ENCODE results near the gene GZMH. TPM values are rescaled to one million over a fixed set of nuclear protein-coding genes. Genes with fewer than 3 reads are reported as not detected.

Gene GZMH
- total RNA-seq, 1 experiment from 2014 or later, result not detected

GRCh38 chr14:24631749-24632335 lies 22.4 kb upstream of the GZMH start:
- no peaks in the 10 kb centered on the region for H4K20me1 ChIP-seq (ENCODE audit: insufficient read depth, low read depth, low read length)
- H3K9ac ChIP-seq (ENCODE audit: low read length), result no peak overlapping the region
- H3K27ac ChIP-seq (ENCODE audit: low read length), result no peak overlapping the region
- H3K9me3 ChIP-seq (ENCODE audit: low read length), result no peaks in the 10 kb centered on the region
- H3K4me1 ChIP-seq (ENCODE audit: low read length), result no peaks in the 10 kb centered on the region
- no peaks in the 10 kb centered on the region for H3K79me2 ChIP-seq (ENCODE audit: low read length)
- H3K36me3 ChIP-seq (ENCODE audit: insufficient read depth, low read length), result no peaks in the 10 kb centered on the region
- H3K9me2 ChIP-seq (replicated peaks; ENCODE audit: insufficient read depth, low read length), result no peaks in the 10 kb centered on the region
- no peaks in the 10 kb centered on the region for H3K27me3 ChIP-seq (ENCODE audit: low read length)
- H3K4me3 ChIP-seq (ENCODE audit: low read length), result no peak overlapping the region
- DNase-seq, result no peak
- H2AFZ ChIP-seq (ENCODE audit: low read length), result no peak overlapping the region
- H3K4me2 ChIP-seq (ENCODE audit: low read depth, low read length, poor library complexity, severe bottlenecking), result no peak overlapping the region

DNA sequence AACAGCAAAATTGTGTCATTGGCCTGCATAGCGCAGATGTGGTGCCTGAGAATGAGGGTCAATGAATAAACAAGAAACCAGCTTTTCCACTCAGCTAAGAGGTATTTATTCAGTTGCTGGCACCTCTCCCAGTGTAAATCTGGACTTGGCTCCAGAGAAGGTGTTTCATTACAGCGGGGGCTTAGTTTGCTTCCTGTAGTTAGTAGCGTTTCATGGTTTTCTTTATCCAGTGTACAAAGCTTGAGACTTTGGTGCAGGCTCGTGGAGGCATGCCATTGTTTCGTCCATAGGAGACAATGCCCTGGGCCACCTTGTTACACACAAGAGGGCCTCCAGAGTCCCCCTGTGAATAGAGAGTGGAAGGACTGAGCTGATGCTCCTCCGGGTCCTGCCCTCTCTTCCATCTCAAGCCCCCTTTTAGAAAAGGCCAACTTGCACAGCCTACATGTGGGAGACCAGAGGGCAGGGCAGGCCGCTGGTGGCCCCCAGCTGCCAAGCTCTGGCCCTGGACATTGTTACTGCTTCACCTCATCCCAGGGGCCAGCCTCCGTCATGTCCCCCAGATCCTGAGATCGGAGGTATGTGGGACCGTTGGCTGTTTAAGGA lies 21.5 kb upstream of the GZMH start:
- no peaks in the 10 kb centered on the region for H3K9me3 ChIP-seq (ENCODE audit: low read length)
- H3K4me2 ChIP-seq (ENCODE audit: low read depth, low read length, poor library complexity, severe bottlenecking), result no peak overlapping the region
- H3K9ac ChIP-seq (ENCODE audit: low read length), result no peak overlapping the region
- no peaks in the 10 kb centered on the region for H3K27me3 ChIP-seq (ENCODE audit: low read length)
- H3K27ac ChIP-seq (ENCODE audit: low read length), result no peak overlapping the region
- no peaks in the 10 kb centered on the region for H3K9me2 ChIP-seq (replicated peaks; ENCODE audit: insufficient read depth, low read length)
- H3K79me2 ChIP-seq (ENCODE audit: low read length), result no peaks in the 10 kb centered on the region
- H4K20me1 ChIP-seq (ENCODE audit: insufficient read depth, low read depth, low read length), result no peaks in the 10 kb centered on the region
- H3K4me3 ChIP-seq (ENCODE audit: low read length), result no peak overlapping the region
- no peaks in the 10 kb centered on the region for H3K36me3 ChIP-seq (ENCODE audit: insufficient read depth, low read length)
- H2AFZ ChIP-seq (ENCODE audit: low read length), result no peak overlapping the region
- DNase-seq, result no peak
- H3K4me1 ChIP-seq (ENCODE audit: low read length), result no peaks in the 10 kb centered on the region

DNA sequence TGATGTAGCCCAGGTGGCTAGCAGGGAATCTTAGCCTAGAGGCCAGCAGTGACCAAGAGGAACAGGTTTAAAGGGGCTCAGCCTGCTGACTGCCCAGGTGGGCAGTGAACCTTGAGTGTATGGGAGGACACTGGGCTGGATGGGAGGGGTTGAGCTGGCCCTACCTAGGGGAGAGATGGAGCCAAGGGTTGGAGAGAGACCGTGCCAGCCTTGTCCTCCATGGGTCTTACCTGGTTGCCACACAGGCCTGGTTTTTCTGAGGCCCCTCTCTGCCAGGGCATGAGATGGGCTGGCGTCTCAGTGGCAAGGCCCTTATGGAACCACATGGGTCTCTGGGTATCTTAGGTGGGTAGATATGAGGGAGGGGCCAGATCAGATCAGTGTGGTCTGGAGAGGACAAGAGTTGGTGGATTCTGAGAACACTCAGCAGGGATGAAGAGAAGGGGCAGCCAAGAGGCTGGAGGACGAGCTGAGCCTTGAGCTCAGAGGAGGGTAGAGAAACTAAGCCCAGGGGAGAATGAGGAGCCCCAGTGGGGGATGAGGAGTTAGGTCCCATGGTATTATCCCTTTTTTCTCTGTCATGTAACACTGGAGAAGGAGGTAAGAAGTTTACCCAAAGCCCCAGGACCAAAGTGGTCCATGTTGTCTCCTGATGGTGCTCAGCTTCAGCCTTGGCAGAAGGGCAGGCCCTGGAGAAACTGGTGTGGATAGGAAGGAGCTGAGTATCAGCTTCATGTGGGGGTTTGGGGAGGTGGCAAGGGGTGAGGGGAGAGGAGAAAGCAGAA lies 20.8 kb upstream of the GZMH start:
- no peak for DNase-seq
- Histone ChIP-seq H3K9me3 (ENCODE audit: low read length) (no peaks in the 10 kb centered on the region), H3K9ac (ENCODE audit: low read length) (no peak overlapping the region), H2AFZ (ENCODE audit: low read length) (no peak overlapping the region), H3K79me2 (ENCODE audit: low read length) (no peaks in the 10 kb centered on the region), H3K27ac (ENCODE audit: low read length) (no peak overlapping the region), H3K27me3 (ENCODE audit: low read length) (no peaks in the 10 kb centered on the region), H4K20me1 (ENCODE audit: insufficient read depth, low read depth, low read length) (no peaks in the 10 kb centered on the region), H3K36me3 (ENCODE audit: insufficient read depth, low read length) (no peaks in the 10 kb centered on the region), H3K4me1 (ENCODE audit: low read length) (no peaks in the 10 kb centered on the region), H3K4me3 (ENCODE audit: low read length) (no peak overlapping the region), H3K9me2 (replicated peaks; ENCODE audit: insufficient read depth, low read length) (no peaks in the 10 kb centered on the region), H3K4me2 (ENCODE audit: low read depth, low read length, poor library complexity, severe bottlenecking) (no peak overlapping the region)

GRCh38 chr14:24629521-24629920 lies 20.0 kb upstream of the GZMH start:
- Histone ChIP-seq H3K9me3 (ENCODE audit: low read length) (no peaks in the 10 kb centered on the region), H3K4me1 (ENCODE audit: low read length) (no peaks in the 10 kb centered on the region), H3K79me2 (ENCODE audit: low read length) (no peaks in the 10 kb centered on the region), H3K4me2 (ENCODE audit: low read depth, low read length, poor library complexity, severe bottlenecking) (no peak overlapping the region), H3K36me3 (ENCODE audit: insufficient read depth, low read length) (no peaks in the 10 kb centered on the region), H3K9ac (ENCODE audit: low read length) (no peak overlapping the region), H3K9me2 (replicated peaks; ENCODE audit: insufficient read depth, low read length) (no peaks in the 10 kb centered on the region), H4K20me1 (ENCODE audit: insufficient read depth, low read depth, low read length) (no peaks in the 10 kb centered on the region), H3K27ac (ENCODE audit: low read length) (no peak overlapping the region), H2AFZ (ENCODE audit: low read length) (no peak overlapping the region), H3K27me3 (ENCODE audit: low read length) (no peaks in the 10 kb centered on the region), H3K4me3 (ENCODE audit: low read length) (no peak overlapping the region)
- no peak for DNase-seq

- H3K9ac ChIP-seq (ENCODE audit: low read length), result no peak overlapping the region
- no peak overlapping the region for H3K4me3 ChIP-seq (ENCODE audit: low read length)
- H3K9me2 ChIP-seq (replicated peaks; ENCODE audit: insufficient read depth, low read length), result no peaks in the 10 kb centered on the region
These were observed 4.3 kb upstream of the GZMH start for GRCh38 chr14:24613747-24614146.

GRCh38 chr14:24613241-24613640 lies 3.8 kb upstream of the GZMH start:
- H3K9me2 ChIP-seq (replicated peaks; ENCODE audit: insufficient read depth, low read length), result no peaks in the 10 kb centered on the region
- no peak for DNase-seq
- H3K27ac ChIP-seq (ENCODE audit: low read length), result no peak overlapping the region
- H4K20me1 ChIP-seq (ENCODE audit: insufficient read depth, low read depth, low read length), result no peaks in the 10 kb centered on the region
- H2AFZ ChIP-seq (ENCODE audit: low read length), result no peak overlapping the region
- no peak overlapping the region for H3K4me3 ChIP-seq (ENCODE audit: low read length)
- H3K4me1 ChIP-seq (ENCODE audit: low read length), result no peaks in the 10 kb centered on the region
- no peak overlapping the region for H3K4me2 ChIP-seq (ENCODE audit: low read depth, low read length, poor library complexity, severe bottlenecking)
- H3K9me3 ChIP-seq (ENCODE audit: low read length), result no peaks in the 10 kb centered on the region
- H3K36me3 ChIP-seq (ENCODE audit: insufficient read depth, low read length), result no peaks in the 10 kb centered on the region
- H3K79me2 ChIP-seq (ENCODE audit: low read length), result no peaks in the 10 kb centered on the region
- no peak overlapping the region for H3K9ac ChIP-seq (ENCODE audit: low read length)
- H3K27me3 ChIP-seq (ENCODE audit: low read length), result no peaks in the 10 kb centered on the region

More at GRCh38 chr14:24613747-24614146, 4.3 kb upstream of the GZMH start:
- Histone ChIP-seq H2AFZ (ENCODE audit: low read length) (no peak overlapping the region), H3K27ac (ENCODE audit: low read length) (no peak overlapping the region), H3K4me2 (ENCODE audit: low read depth, low read length, poor library complexity, severe bottlenecking) (no peak overlapping the region), H3K79me2 (ENCODE audit: low read length) (no peaks in the 10 kb centered on the region), H3K4me1 (ENCODE audit: low read length) (no peaks in the 10 kb centered on the region), H4K20me1 (ENCODE audit: insufficient read depth, low read depth, low read length) (no peaks in the 10 kb centered on the region), H3K36me3 (ENCODE audit: insufficient read depth, low read length) (no peaks in the 10 kb centered on the region), H3K27me3 (ENCODE audit: low read length) (no peaks in the 10 kb centered on the region), H3K9me3 (ENCODE audit: low read length) (no peaks in the 10 kb centered on the region)
- DNase-seq, result no peak

GRCh38 chr14:24612196-24612595 lies 2.7 kb upstream of the GZMH start:
- Histone ChIP-seq H3K4me3 (ENCODE audit: low read length) (no peak overlapping the region), H4K20me1 (ENCODE audit: insufficient read depth, low read depth, low read length) (no peaks in the 10 kb centered on the region), H3K79me2 (ENCODE audit: low read length) (no peaks in the 10 kb centered on the region), H3K4me1 (ENCODE audit: low read length) (no peaks in the 10 kb centered on the region), H2AFZ (ENCODE audit: low read length) (no peak overlapping the region), H3K4me2 (ENCODE audit: low read depth, low read length, poor library complexity, severe bottlenecking) (no peak overlapping the region), H3K9ac (ENCODE audit: low read length) (no peak overlapping the region), H3K9me3 (ENCODE audit: low read length) (no peaks in the 10 kb centered on the region), H3K9me2 (replicated peaks; ENCODE audit: insufficient read depth, low read length) (no peaks in the 10 kb centered on the region), H3K27me3 (ENCODE audit: low read length) (no peaks in the 10 kb centered on the region), H3K27ac (ENCODE audit: low read length) (no peak overlapping the region), H3K36me3 (ENCODE audit: insufficient read depth, low read length) (no peaks in the 10 kb centered on the region)
- no peak for DNase-seq

DNA sequence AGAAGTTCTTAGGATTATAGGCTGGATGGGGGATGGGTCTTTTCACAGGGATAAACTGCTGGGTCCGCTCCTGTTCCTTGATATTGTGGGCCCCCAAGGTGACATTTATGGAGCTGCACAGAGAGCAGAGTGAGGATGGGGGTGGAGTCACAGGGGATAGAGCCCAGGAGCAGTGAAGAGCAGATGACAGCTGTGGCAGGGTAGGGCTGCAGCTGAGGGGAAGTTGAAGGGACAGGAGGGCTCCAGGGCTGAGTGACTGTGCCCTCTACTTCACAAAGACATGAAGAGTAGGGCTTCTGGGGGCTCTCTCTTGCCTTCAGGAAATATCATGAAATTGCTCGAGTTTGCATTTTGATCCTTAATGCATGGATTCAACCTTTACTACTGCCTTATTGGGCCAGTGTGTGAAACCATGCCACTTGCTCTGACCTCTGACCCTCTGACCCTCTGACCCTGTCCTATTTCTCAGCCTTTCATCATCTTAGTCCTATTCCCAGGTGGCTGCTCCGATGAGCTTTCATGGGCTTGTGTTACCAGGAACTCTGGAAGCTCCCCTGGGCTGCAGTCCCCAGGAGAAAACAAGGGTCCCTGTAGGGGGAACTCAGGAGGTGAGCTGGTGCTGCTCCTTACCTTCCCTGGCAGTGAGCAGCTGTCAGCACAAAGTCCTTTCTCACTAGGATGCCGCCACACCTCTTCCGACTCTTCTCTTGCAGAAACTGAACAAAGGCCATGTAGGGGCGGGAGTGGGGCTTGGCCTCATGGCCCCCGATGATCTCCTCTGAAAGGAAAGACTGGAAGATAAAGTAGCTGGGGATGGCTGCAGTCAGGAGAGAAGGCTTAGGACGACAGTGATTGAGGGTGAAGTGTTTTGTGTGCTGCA lies 1.6 kb downstream of the GZMH start:
- Histone ChIP-seq H3K9me2 (replicated peaks; ENCODE audit: insufficient read depth, low read length) (no peaks in the 10 kb centered on the region), H3K27ac (ENCODE audit: low read length) (no peak overlapping the region), H3K27me3 (ENCODE audit: low read length) (no peaks in the 10 kb centered on the region), H3K79me2 (ENCODE audit: low read length) (no peaks in the 10 kb centered on the region), H3K9ac (ENCODE audit: low read length) (no peak overlapping the region), H4K20me1 (ENCODE audit: insufficient read depth, low read depth, low read length) (no peaks in the 10 kb centered on the region), H3K4me2 (ENCODE audit: low read depth, low read length, poor library complexity, severe bottlenecking) (no peak overlapping the region), H3K4me1 (ENCODE audit: low read length) (no peaks in the 10 kb centered on the region), H3K9me3 (ENCODE audit: low read length) (no peaks in the 10 kb centered on the region), H3K4me3 (ENCODE audit: low read length) (no peak overlapping the region), H3K36me3 (ENCODE audit: insufficient read depth, low read length) (no peaks in the 10 kb centered on the region), H2AFZ (ENCODE audit: low read length) (no peak overlapping the region)
- DNase-seq, result no peak
